ENCODE data around the gene PTCRA. TPM values are rescaled to one million over a fixed set of nuclear protein-coding genes. Genes with fewer than 3 reads are reported as not detected.

The PTCRA gene
- total and polyA plus RNA-seq, 2 donors (not counting 3 experiments of a cell fraction or from before 2014, with no cell fraction given) = not detected

GRCh38 chr6:42936398-42936797 is 20.5 kb downstream of the PTCRA start:
- Histone ChIP-seq H3K4me3 (replicated peaks in 1 of 3; ENCODE audit: insufficient read depth in 1 of 3, low read depth in 1 of 3, low read length in 3 of 3) (no peak overlapping the region), H2AFZ (ENCODE audit: low read depth, low read length) (no peak overlapping the region), H3K9me1 (replicated peaks; ENCODE audit: control insufficient read depth, extremely low read depth, insufficient read depth, low read length) (no peaks in the 10 kb centered on the region), H3K27me3 (ENCODE audit: control insufficient read depth in 2 of 2, insufficient read depth in 2 of 2, low read length in 2 of 2) (no peaks in the 10 kb centered on the region), H3K4me1 (ENCODE audit: control insufficient read depth, extremely low read depth, insufficient read depth, low read length) (peaks cover 9% of the 10 kb centered on the region), H3K36me3 (ENCODE audit: control insufficient read depth in 2 of 2, extremely low read depth in 1 of 2, insufficient read depth in 2 of 2, low read length in 2 of 2) (peaks cover 5 to 38% of the 10 kb centered on the region in 2 experiments), H3K9ac (replicated peaks; ENCODE audit: extremely low read depth, insufficient read depth, low read length) (no peak overlapping the region), H3K4me2 (ENCODE audit: insufficient read depth, low read length) (no peak overlapping the region), H3K27ac (ENCODE audit: insufficient read depth, low read depth, low read length) (no peak overlapping the region), H4K20me1 (replicated peaks; ENCODE audit: control insufficient read depth, extremely low read depth, insufficient read depth, low read length) (no peaks in the 10 kb centered on the region), H3K9me3 (replicated peaks; ENCODE audit: control insufficient read depth, insufficient read depth, low read length) (no peaks in the 10 kb centered on the region), H3K79me2 (ENCODE audit: control insufficient read depth, insufficient read depth, low read length) (peaks cover 21% of the 10 kb centered on the region)
- CTCF ChIA-PET = interaction anchor here (0.6 to 1.5 kb wide), 2 partner anchors 9 to 212 kb away, joined by 3 read pairs; no protein-coding TSS in a partner anchor
- BruUV-seq (replicated peaks) = no TSS peak
- TF ChIP-seq POLR2AphosphoS5 (IDR thresholded peaks at IDR 0.05; ENCODE audit: insufficient read depth, low read depth, low read length) = no peak
- TF ChIP-seq POLR2A (IDR thresholded peaks at IDR 0.05; ENCODE audit: low read depth, low read length) = no peak
- TF ChIP-seq GATA2 (IDR thresholded peaks at IDR 0.05; ENCODE audit: insufficient read depth, insufficient read length, low read depth, low read length) = no peak
- no peak for TF ChIP-seq MAX (IDR thresholded peaks at IDR 0.05; ENCODE audit: insufficient read depth, insufficient read length)
- FAIRE-seq (no peak), DNase-seq (ENCODE audit: low read depth, low spot score) (no peak)
- POLR2A ChIA-PET = no interaction called here
- intact Hi-C loops (cut with micrococcal nuclease) = no loop called here
- dilution Hi-C loops (cut with MboI; ENCODE audit: extremely low pct_ligation_motif_present, low sequenced_read_pairs) = no loop called here

- Histone ChIP-seq H3K9ac (replicated peaks; ENCODE audit: extremely low read depth, insufficient read depth, low read length) (no peak overlapping the region), H3K27me3 (ENCODE audit: control insufficient read depth in 2 of 2, insufficient read depth in 2 of 2, low read length in 2 of 2) (no peaks in the 10 kb centered on the region), H3K4me2 (ENCODE audit: insufficient read depth, low read length) (no peak overlapping the region), H3K4me1 (ENCODE audit: control insufficient read depth, extremely low read depth, insufficient read depth, low read length) (peaks cover 9% of the 10 kb centered on the region), H3K4me3 (replicated peaks in 1 of 3; ENCODE audit: insufficient read depth in 1 of 3, low read depth in 1 of 3, low read length in 3 of 3) (no peak overlapping the region), H3K27ac (ENCODE audit: insufficient read depth, low read depth, low read length) (no peak overlapping the region), H3K79me2 (ENCODE audit: control insufficient read depth, insufficient read depth, low read length) (peaks cover 10% of the 10 kb centered on the region), H3K36me3 (ENCODE audit: control insufficient read depth in 2 of 2, extremely low read depth in 1 of 2, insufficient read depth in 2 of 2, low read length in 2 of 2) (peaks cover 5 to 38% of the 10 kb centered on the region in 2 experiments), H4K20me1 (replicated peaks; ENCODE audit: control insufficient read depth, extremely low read depth, insufficient read depth, low read length) (no peaks in the 10 kb centered on the region), H3K9me3 (replicated peaks; ENCODE audit: control insufficient read depth, insufficient read depth, low read length) (no peaks in the 10 kb centered on the region), H3K9me1 (replicated peaks; ENCODE audit: control insufficient read depth, extremely low read depth, insufficient read depth, low read length) (no peaks in the 10 kb centered on the region), H2AFZ (ENCODE audit: low read depth, low read length) (no peak overlapping the region)
- POLR2A ChIA-PET = no interaction called here
- FAIRE-seq = no peak
- no TSS peak for BruUV-seq (replicated peaks)
- CTCF ChIA-PET = interaction anchor here (1.5 kb wide), 1 partner anchor 8 kb away, joined by 3 read pairs; no protein-coding TSS in a partner anchor
- TF ChIP-seq, protein P1, sequence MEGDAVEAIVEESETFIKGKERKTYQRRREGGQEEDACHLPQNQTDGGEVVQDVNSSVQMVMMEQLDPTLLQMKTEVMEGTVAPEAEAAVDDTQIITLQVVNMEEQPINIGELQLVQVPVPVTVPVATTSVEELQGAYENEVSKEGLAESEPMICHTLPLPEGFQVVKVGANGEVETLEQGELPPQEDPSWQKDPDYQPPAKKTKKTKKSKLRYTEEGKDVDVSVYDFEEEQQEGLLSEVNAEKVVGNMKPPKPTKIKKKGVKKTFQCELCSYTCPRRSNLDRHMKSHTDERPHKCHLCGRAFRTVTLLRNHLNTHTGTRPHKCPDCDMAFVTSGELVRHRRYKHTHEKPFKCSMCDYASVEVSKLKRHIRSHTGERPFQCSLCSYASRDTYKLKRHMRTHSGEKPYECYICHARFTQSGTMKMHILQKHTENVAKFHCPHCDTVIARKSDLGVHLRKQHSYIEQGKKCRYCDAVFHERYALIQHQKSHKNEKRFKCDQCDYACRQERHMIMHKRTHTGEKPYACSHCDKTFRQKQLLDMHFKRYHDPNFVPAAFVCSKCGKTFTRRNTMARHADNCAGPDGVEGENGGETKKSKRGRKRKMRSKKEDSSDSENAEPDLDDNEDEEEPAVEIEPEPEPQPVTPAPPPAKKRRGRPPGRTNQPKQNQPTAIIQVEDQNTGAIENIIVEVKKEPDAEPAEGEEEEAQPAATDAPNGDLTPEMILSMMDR (IDR thresholded peaks at IDR 0.05; ENCODE audit: extremely low read depth in 1 of 2, insufficient read depth in 1 of 2, low read depth in 1 of 2, low read length in 2 of 2) = no peak
- TF ChIP-seq GATA2 (IDR thresholded peaks at IDR 0.05; ENCODE audit: insufficient read depth, insufficient read length, low read depth, low read length) = no peak
- no peak for TF ChIP-seq EZH2 (IDR thresholded peaks at IDR 0.05; ENCODE audit: borderline replicate concordance, low read depth, low read length, severe bottlenecking)
- no peak for TF ChIP-seq MYC (IDR thresholded peaks at IDR 0.05; ENCODE audit: low read depth, low read length)
- no peak for TF ChIP-seq JUN (IDR thresholded peaks at IDR 0.05; ENCODE audit: borderline replicate concordance, insufficient read depth, insufficient read length, low read depth)
- no peak for TF ChIP-seq POLR2A (IDR thresholded peaks at IDR 0.05; ENCODE audit: low read depth, low read length)
- no peak for TF ChIP-seq POLR2AphosphoS5 (IDR thresholded peaks at IDR 0.05; ENCODE audit: insufficient read depth, low read depth, low read length)
- no peak for TF ChIP-seq MAX (IDR thresholded peaks at IDR 0.05; ENCODE audit: insufficient read depth, insufficient read length)
- no peak for TF ChIP-seq FOS (IDR thresholded peaks at IDR 0.05; ENCODE audit: borderline replicate concordance, insufficient read depth, low read length)
- DNase-seq (ENCODE audit: low read depth, low spot score) = no peak
- intact Hi-C loops (cut with micrococcal nuclease) (no loop called here), dilution Hi-C loops (cut with MboI; ENCODE audit: extremely low pct_ligation_motif_present, low sequenced_read_pairs) (no loop called here)
Measured at GRCh38 chr6:42937548-42938427, 21.9 kb downstream of the PTCRA start.

Data from endothelial cell of umbilical vein (primary cell).